ENCODE measurements around the gene SF3B2. TPM values are rescaled to one million over a fixed set of nuclear protein-coding genes. Genes with fewer than 3 reads are reported as not detected.
"Not testable (repeated sequence)": the region's sequence is repeated elsewhere in the genome, so short reads cannot be mapped to it uniquely, and the experiment has no call there.

The SF3B2 gene
- total RNA-seq, 1 donor from 2014 or later = 216 TPM

DNA sequence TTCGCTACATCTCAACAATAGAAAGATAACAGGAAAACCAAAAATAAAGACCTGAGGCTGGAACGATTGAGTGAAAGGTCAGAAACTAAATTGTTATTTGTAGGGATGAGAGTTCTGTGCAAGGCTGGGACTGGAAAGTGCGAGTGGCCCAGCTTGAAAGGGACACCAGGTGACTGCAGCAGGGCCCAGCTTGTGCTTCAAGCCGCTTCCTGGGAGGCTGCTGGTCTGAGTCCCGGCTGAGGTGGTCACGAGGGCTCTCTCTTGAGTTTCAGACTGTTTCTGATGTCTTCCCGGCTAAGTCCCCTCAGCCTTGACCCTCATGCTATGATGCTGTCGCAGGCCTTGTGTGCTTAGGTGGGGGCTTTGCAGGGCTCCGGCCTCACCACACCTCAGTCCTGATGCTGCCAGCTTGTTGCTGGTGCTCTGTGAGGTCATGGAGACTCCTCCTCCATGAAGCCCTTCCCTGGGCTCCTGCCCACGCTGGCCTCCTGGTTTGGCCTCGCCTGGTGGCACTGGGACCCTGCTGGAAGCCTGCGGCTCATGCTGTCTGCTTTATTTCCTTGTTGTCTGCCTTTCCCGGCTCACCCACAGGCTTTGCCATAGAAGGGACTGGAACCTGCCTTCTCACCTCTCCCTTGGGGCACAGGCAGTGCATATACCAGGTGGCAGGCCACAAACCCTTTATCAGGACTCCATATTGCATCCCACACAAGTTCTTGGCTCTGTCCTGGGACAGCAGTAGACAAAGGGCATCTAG is 45.9 kb upstream of the SF3B2 start:
- peaks cover 1% of the 10 kb centered on the region for H3K36me3 Mint-ChIP-seq (ENCODE audit: insufficient read depth)
- peaks cover 13% of the 10 kb centered on the region for H3K4me1 Mint-ChIP-seq (ENCODE audit: low read depth)
- no peak for DNase-seq (ENCODE audit: low spot score, unreplicated experiment)
- peak overlapping the region; percentile 22 for H3K4me3 Mint-ChIP-seq (ENCODE audit: low read depth)
- H3K9me3 Mint-ChIP-seq (ENCODE audit: low read depth) = no peaks in the 10 kb centered on the region
- TF ChIP-seq, protein P1, sequence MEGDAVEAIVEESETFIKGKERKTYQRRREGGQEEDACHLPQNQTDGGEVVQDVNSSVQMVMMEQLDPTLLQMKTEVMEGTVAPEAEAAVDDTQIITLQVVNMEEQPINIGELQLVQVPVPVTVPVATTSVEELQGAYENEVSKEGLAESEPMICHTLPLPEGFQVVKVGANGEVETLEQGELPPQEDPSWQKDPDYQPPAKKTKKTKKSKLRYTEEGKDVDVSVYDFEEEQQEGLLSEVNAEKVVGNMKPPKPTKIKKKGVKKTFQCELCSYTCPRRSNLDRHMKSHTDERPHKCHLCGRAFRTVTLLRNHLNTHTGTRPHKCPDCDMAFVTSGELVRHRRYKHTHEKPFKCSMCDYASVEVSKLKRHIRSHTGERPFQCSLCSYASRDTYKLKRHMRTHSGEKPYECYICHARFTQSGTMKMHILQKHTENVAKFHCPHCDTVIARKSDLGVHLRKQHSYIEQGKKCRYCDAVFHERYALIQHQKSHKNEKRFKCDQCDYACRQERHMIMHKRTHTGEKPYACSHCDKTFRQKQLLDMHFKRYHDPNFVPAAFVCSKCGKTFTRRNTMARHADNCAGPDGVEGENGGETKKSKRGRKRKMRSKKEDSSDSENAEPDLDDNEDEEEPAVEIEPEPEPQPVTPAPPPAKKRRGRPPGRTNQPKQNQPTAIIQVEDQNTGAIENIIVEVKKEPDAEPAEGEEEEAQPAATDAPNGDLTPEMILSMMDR (IDR thresholded peaks at IDR 0.05; ENCODE audit: unreplicated experiment) = no peak
- peaks cover 15% of the 10 kb centered on the region for H3K27me3 Mint-ChIP-seq
- no peak overlapping the region for H3K27ac Mint-ChIP-seq

GRCh38 chr11:66006891-66007176 is 45.3 kb upstream of the SF3B2 start:
- Mint-ChIP-seq H3K36me3 (ENCODE audit: insufficient read depth) (peaks cover 1% of the 10 kb centered on the region), H3K27ac (no peak overlapping the region), H3K27me3 (peaks cover 18% of the 10 kb centered on the region), H3K4me3 (ENCODE audit: low read depth) (no peak overlapping the region), H3K4me1 (ENCODE audit: low read depth) (peaks cover 12% of the 10 kb centered on the region), H3K9me3 (ENCODE audit: low read depth) (no peaks in the 10 kb centered on the region)
- TF ChIP-seq, protein P1 (IDR thresholded peaks at IDR 0.05; ENCODE audit: unreplicated experiment) = no peak
- DNase-seq (ENCODE audit: low spot score, unreplicated experiment) = no peak

- no peaks in the 10 kb centered on the region for H3K9me3 Mint-ChIP-seq (ENCODE audit: low read depth)
- TF ChIP-seq, protein P1 (IDR thresholded peaks at IDR 0.05; ENCODE audit: unreplicated experiment) = no peak
- peaks cover 10% of the 10 kb centered on the region for H3K4me1 Mint-ChIP-seq (ENCODE audit: low read depth)
- H3K36me3 Mint-ChIP-seq (ENCODE audit: insufficient read depth) = peaks cover 1% of the 10 kb centered on the region
- H3K4me3 Mint-ChIP-seq (ENCODE audit: low read depth) = no peak overlapping the region
- H3K27me3 Mint-ChIP-seq = peaks cover 18% of the 10 kb centered on the region
- no peak for DNase-seq (ENCODE audit: low spot score, unreplicated experiment)
- no peak overlapping the region for H3K27ac Mint-ChIP-seq
Observed at GRCh38 chr11:66007201-66007634, 44.9 kb upstream of the SF3B2 start.

GRCh38 chr11:66008095-66008467 is 44.1 kb upstream of the SF3B2 start:
- Mint-ChIP-seq H3K27me3 (peaks cover 18% of the 10 kb centered on the region), H3K4me3 (ENCODE audit: low read depth) (no peak overlapping the region), H3K9me3 (ENCODE audit: low read depth) (no peaks in the 10 kb centered on the region), H3K36me3 (ENCODE audit: insufficient read depth) (peaks cover 1% of the 10 kb centered on the region), H3K4me1 (ENCODE audit: low read depth) (peaks cover 6% of the 10 kb centered on the region), H3K27ac (no peak overlapping the region)
- no peak for DNase-seq (ENCODE audit: low spot score, unreplicated experiment)
- TF ChIP-seq, protein P1 (IDR thresholded peaks at IDR 0.05; ENCODE audit: unreplicated experiment) = no peak

DNA sequence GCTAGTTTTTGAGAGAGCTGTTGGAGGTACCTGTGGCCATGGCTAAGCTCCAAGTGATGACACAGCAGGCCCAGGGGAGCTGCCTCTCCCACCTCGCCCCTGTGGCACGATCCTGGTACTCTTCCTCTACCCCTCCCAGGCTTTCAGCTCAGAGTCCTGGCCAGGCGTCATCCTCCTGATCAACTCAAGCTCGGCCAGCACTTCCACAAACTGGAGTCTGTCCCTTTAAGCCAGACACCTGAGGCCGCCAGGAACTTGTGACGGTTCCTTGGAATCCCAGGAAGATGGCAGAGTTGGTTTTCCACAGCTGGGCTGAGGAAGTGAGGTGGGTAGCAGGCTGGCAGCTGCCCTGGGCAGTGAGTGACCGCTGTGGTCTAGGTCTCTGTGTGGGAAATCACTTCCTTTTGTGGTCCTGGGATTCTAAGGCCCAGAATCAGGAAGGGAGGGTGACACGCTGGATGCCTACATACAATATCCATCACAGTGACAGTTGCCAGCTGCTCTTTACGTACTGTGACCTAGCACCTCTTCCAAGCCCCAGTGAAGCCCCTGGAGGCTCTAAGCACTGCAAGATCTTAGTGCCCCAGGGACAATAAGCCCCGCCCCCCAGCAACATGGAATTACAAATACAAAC is 43.6 kb upstream of the SF3B2 start:
- Mint-ChIP-seq H3K27me3 (peaks cover 21% of the 10 kb centered on the region), H3K9me3 (ENCODE audit: low read depth) (no peaks in the 10 kb centered on the region), H3K36me3 (ENCODE audit: insufficient read depth) (peaks cover 1% of the 10 kb centered on the region), H3K27ac (no peak overlapping the region), H3K4me1 (ENCODE audit: low read depth) (peaks cover under 1% of the 10 kb centered on the region), H3K4me3 (ENCODE audit: low read depth) (no peak overlapping the region)
- TF ChIP-seq, protein P1 (IDR thresholded peaks at IDR 0.05; ENCODE audit: unreplicated experiment) = no peak
- no peak for DNase-seq (ENCODE audit: low spot score, unreplicated experiment)

GRCh38 chr11:66010036-66010435 is 42.1 kb upstream of the SF3B2 start:
- not testable (repeated sequence) for H3K36me3 Mint-ChIP-seq (ENCODE audit: insufficient read depth); DNase-seq (ENCODE audit: low spot score, unreplicated experiment)

More at GRCh38 chr11:66010036-66010435, 42.1 kb upstream of the SF3B2 start:
- H3K27me3 Mint-ChIP-seq = peaks cover 21% of the 10 kb centered on the region
- H3K9me3 Mint-ChIP-seq (ENCODE audit: low read depth); H3K4me1 Mint-ChIP-seq (ENCODE audit: low read depth); H3K27ac Mint-ChIP-seq; H3K4me3 Mint-ChIP-seq (ENCODE audit: low read depth): not testable (repeated sequence)
